ENCODE results near the gene ZNF837.

ZNF837 gene

DNA sequence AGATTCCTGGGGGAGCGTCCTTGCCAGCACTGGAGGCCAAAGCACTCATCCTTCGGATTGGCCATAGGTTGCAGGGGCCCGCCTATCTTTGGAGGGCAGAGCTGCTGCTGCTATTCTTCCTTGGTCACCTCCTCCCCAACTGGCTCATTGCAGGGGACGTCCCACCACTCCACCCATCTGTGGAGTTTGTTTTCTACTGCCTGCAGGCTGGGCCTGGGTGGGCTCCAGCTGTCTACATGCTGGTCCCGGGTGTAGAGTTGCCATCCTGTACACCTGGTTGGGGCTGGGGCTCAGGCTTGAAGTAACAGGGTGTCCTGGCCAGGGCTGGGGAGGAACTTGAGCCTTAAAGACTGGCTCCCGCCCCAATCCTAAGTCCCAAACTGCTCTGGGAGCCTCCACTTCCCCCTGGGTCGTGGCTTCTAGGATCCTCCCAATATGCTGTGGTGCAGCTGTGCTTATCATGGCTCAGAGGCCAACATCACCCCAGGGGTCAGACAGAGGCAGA is 16.8 kb upstream of the ZNF837 start:
- ChIA-PET POLR2A (no interaction called here), CTCF (no interaction called here)
- no peak for DNase-seq (ENCODE audit: low read depth, low spot score)
- no peak for TF ChIP-seq CTCF (IDR thresholded peaks at IDR 0.05; ENCODE audit: insufficient read depth, low read length, missing control alignments)
- H3K4me3 ChIP-seq (ENCODE audit: low read depth, low read length), result no peak overlapping the region

DNA sequence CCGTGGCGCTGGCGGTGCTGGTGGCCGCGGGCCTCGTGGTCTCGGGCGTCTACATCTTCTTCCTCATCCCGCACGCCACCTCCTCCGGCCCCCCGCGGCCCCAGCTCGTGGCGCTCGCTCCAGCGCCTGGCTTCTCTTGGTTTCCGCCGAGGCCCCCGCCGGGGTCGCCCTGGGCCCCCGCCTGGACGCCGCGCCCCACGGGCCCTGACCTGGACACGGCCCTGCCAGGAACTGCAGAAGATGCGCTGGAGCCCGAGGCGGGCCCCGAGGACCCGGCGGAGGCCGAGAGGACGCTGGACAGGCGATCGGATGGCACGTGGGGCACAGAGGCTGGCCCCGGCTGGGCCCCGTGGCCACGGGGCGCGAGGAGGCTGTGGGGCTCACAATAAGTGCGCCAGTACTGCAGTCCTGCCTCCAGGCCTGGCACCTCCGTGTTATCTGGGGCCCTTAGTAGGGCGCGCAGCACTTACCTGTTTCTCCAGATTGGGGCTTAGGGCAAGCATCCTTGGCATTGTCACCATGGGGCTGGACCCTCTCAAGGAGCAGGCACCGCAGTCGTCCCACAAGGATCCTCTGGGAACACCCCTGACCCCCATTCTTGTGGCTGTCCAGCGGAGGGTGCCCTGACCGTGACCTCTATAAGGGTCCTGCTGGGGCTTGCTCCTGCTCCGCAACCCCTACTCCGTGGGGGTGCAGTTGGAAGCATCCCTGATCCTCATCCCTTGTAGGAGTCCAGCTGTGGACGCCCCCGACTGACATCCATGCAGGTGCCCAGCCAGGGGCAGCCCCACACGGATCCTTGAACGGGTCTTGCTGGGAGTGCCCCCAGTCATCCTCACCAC is 16.1 kb upstream of the ZNF837 start:
- POLR2A ChIA-PET, result interaction anchor here (1.0 kb wide), 1 partner anchor 12 kb away, joined by 3 read pairs; the partner anchor contains the start of gene ZNF584
- TF ChIP-seq CTCF (IDR thresholded peaks at IDR 0.05; ENCODE audit: insufficient read depth, low read length, missing control alignments), result no peak
- CTCF ChIA-PET, result no interaction called here
- H3K4me3 ChIP-seq (ENCODE audit: low read depth, low read length), result no peak overlapping the region
- DNase-seq (ENCODE audit: low read depth, low spot score), result no peak

DNA sequence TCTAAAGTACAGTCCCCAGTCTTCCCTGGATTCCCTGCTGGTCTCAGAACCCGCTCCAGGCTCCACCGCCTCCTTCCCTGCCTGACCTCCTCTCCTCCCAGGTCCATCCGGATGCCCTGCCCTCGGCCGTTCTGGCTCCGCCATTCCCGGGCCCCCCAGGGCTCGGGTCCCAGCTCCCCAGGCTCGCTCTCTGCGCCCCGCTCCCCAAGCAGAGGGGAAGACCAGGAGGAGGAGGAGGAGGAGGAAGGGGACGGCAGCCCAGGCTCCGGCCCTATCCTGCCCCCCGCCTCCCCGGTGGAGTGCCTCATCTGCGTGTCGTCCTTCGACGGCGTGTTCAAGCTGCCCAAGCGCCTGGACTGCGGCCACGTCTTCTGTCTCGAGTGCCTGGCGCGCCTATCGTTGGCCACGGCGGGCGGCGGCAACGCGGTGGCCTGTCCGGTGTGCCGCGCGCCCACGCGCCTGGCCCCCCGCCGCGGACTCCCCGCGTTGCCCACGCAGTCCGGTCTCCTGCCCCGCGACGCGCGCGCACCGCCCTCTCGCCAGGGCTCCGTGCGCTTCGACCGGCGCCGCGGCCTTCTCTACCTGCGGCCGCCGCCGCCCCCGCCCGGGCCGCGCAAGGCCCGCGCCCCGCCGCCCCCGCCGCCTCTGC is 15.3 kb upstream of the ZNF837 start:
- no peak overlapping the region for H3K4me3 ChIP-seq (ENCODE audit: low read depth, low read length)
- ChIA-PET POLR2A (interaction anchor here (1.0 kb wide), 1 partner anchor 13 kb away, joined by 3 read pairs; the partner anchor contains the start of gene ZNF584), CTCF (no interaction called here)
- DNase-seq (ENCODE audit: low read depth, low spot score), result no peak
- TF ChIP-seq CTCF (IDR thresholded peaks at IDR 0.05; ENCODE audit: insufficient read depth, low read length, missing control alignments), result no peak

DNA sequence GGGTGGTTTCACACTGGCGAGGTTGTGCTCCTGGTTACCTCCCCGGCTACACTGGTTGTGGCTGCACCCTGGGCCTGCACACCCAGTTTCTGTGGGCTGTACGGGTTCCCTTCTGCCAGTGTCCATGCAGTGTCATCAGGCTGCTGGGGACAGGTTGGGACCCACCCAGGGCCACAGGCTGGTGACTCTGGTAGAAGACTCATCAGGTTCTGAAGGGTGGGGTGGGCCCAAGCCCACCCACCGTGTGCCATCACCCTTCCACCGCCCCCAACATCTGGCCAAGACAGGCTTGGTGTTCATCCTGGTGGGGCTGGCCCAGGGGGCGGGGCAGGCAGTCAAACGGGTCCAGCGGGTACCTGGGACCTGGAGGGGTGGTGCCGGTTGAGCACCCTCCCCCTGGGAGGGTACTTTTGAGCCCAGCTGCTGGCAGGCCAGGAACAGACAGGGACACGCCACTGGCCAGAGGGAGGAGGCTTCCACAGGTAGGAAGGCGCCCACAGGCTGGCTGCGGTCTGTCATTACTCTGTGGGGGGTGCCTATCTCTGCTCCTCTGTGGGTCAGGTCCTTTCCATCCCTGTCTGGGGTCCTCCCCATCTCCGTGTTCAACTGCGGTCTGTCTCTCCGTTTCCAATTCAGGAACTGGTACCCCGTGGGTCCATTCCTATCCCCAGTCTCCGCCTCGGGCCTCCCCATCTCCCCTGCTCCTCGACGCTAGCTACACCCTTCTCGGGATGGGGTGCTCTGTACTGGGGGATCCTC is 14.6 kb upstream of the ZNF837 start, which contains the start of gene RNF225:
Gene RNF225 (plus strand): TSS at position 437 of the 759 bp plus-strand sequence. CDS start 434 bp downstream, outside the sequence.
- POLR2A ChIA-PET, result interaction anchor here (1.0 kb wide), 1 partner anchor 13 kb away, joined by 3 read pairs; the partner anchor contains the start of gene ZNF584
- no peak for DNase-seq (ENCODE audit: low read depth, low spot score)
- no peak within 1 kb of the TSS for H3K4me3 ChIP-seq (ENCODE audit: low read depth, low read length)

DNA sequence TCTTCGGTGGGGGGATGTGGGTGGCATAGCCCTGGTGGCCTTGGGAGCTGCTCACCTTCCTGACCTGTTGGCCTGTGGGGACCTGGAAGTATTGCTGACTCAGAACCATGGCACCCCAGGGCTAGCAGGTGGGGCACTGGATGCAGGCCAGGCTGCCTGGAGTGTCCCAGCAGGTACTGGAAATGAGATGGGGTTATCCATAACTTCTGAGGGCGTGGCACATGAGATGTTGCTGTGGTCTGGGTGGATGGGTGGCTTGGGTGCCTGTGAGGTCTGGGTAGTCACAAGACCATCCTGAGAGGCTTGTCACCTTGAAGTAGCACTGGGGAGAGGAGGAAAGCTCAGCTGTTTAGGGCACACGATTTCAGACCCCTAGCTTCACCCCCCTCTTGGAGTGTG is 14.0 kb upstream of the ZNF837 start:
- H3K4me3 ChIP-seq (ENCODE audit: low read depth, low read length), result no peak overlapping the region
- POLR2A ChIA-PET, result no interaction called here
- TF ChIP-seq CTCF (IDR thresholded peaks at IDR 0.05; ENCODE audit: insufficient read depth, low read length, missing control alignments), result no peak
- CTCF ChIA-PET, result no interaction called here
- DNase-seq (ENCODE audit: low read depth, low spot score), result no peak

More for the DNA sequence above, 14.6 kb upstream of the ZNF837 start, which contains the start of gene RNF225:
- CTCF ChIA-PET, result no interaction called here
- no peak for TF ChIP-seq CTCF (IDR thresholded peaks at IDR 0.05; ENCODE audit: insufficient read depth, low read length, missing control alignments)
